B cell (primary cell): ENCODE data around the gene MTERF4. TPM values are rescaled to one million over a fixed set of nuclear protein-coding genes. Genes with fewer than 3 reads are reported as not detected.

ENCODE experiments used
- ATAC-seq: fragments of 200-7000 bp; cut with Tn5 transposase; one replicate; pipeline ENCODE4 v1.10.0; 2021; ENCODE audit warnings: low read depth, mild to moderate bottlenecking, moderate number of reproducible peaks, moderate library complexity
- CTCF ChIA-PET: fragments of 350-600 bp; sonication (Branson Sonifier 250); formaldehyde crosslinking; loops from one replicate; lab custom pipeline; 2021; ENCODE audit warnings: antibody characterized with exemption, inconsistent platforms; lab: Charles Lee
- POLR2A ChIA-PET: fragments of 350-600 bp; sonication (Branson Sonifier 250); formaldehyde crosslinking; loops from one replicate; lab custom pipeline; 2021; ENCODE audit warnings: antibody characterized with exemption; lab: Charles Lee
- DNase-seq: peaks from one replicate; pipeline ENCODE4 v3.0.0; 2013
- H2AFZ ChIP-seq: 2 replicates; pipeline ENCODE4 v1.6.1; 2012; ENCODE audit warnings: mild to moderate bottlenecking, low read depth, low read length; ENCODE audit not compliant: insufficient read depth, poor library complexity, severe bottlenecking
- H3K27ac ChIP-seq, 2 donors: 1 replicate in 1 of 2; 2 replicates in 1 of 2; pipeline ENCODE4 v1.5.1; 2012 to 2013; ENCODE audit warnings: low read length in 2 of 2, mild to moderate bottlenecking in 2 of 2, moderate library complexity in 1 of 2
- H3K27me3 ChIP-seq, 4 experiments: fragments of 200-600 bp in 1 of 4; sonication (generic) in 1 of 4; replicated peaks in 1 of 4; 1 replicate in 2 of 4; 2 replicates in 2 of 4; pipeline versions ENCODE4 v1.6.1 to v1.7.0; 2013 to 2016; ENCODE audit warnings: low read length in 3 of 4, mild to moderate bottlenecking in 2 of 4, mixed read lengths in 1 of 4, moderate library complexity in 1 of 4; ENCODE audit not compliant: insufficient read depth in 4 of 4, control insufficient read depth in 3 of 4; ENCODE audit errors: control extremely low read depth in 1 of 4
- H3K36me3 ChIP-seq, 2 experiments: replicated peaks in 1 of 2; 1 replicate in 1 of 2; 2 replicates in 1 of 2; pipeline versions ENCODE4 v1.6.1 to v1.7.1; 2013; ENCODE audit warnings: low read length in 1 of 2; ENCODE audit not compliant: insufficient read depth in 2 of 2, control insufficient read depth in 1 of 2; ENCODE audit errors: control extremely low read depth in 1 of 2, extremely low read depth in 1 of 2
- H3K4me1 ChIP-seq, 2 donors: fragments of 200-600 bp in 1 of 2; sonication (generic) in 1 of 2; 1 replicate in 1 of 2; 2 replicates in 1 of 2; pipeline versions ENCODE4 v1.5.1 to v1.6.1; 2013 to 2017; ENCODE audit warnings: low read length in 2 of 2; ENCODE audit not compliant: control insufficient read depth in 2 of 2, insufficient read depth in 2 of 2
- H3K4me2 ChIP-seq: replicated peaks from 2 replicates; pipeline ENCODE3; 2012; ENCODE audit warnings: mild to moderate bottlenecking, low read depth, low read length; ENCODE audit not compliant: poor library complexity, severe bottlenecking
- H3K4me3 ChIP-seq, 5 experiments: fragments of 200-600 bp in 1 of 5; sonication (generic) in 1 of 5; 1 replicate in 3 of 5; 2 replicates in 2 of 5; pipeline versions ENCODE4 v1.5.1 to v1.7.0; 2011 to 2016; ENCODE audit warnings: low read length in 4 of 5, mild to moderate bottlenecking in 4 of 5, low read depth in 2 of 5, control low read depth in 1 of 5, moderate library complexity in 1 of 5; ENCODE audit not compliant: insufficient read depth in 1 of 5; ENCODE audit errors: control extremely low read depth in 1 of 5, extremely low read depth in 1 of 5
- H3K79me2 ChIP-seq: fragments of 200-600 bp; sonication (generic); one replicate; pipeline ENCODE4 v1.6.0; 2016; ENCODE audit warnings: low read length; ENCODE audit not compliant: control insufficient read depth, insufficient read depth
- H3K9ac ChIP-seq: fragments of 200-600 bp; sonication (generic); 2 replicates; pipeline ENCODE4 v1.6.1; 2017; ENCODE audit warnings: mild to moderate bottlenecking, low read length, moderate library complexity
- H3K9me3 ChIP-seq, 3 donors: one replicate each; pipeline versions ENCODE4 v1.6.1 to v1.7.1; 2013; ENCODE audit warnings: low read length in 2 of 3; ENCODE audit not compliant: control insufficient read depth in 2 of 3, insufficient read depth in 1 of 3; ENCODE audit errors: control extremely low read depth in 1 of 3
- H4K20me1 ChIP-seq: 2 replicates; pipeline ENCODE4 v1.6.0; 2012; ENCODE audit warnings: mild to moderate bottlenecking, low read length; ENCODE audit not compliant: insufficient read depth, control insufficient read depth, poor library complexity, severe bottlenecking
- H3K27ac Mint-ChIP-seq: one replicate; pipeline ENCODE4 v1.8.0; 2021; ENCODE audit warnings: mixed read lengths
- H3K27me3 Mint-ChIP-seq: one replicate; pipeline ENCODE4 v1.8.0; 2021; ENCODE audit warnings: mixed read lengths
- H3K4me1 Mint-ChIP-seq: one replicate; pipeline ENCODE4 v1.8.0; 2021; ENCODE audit warnings: mixed read lengths
- H3K4me3 Mint-ChIP-seq: one replicate; pipeline ENCODE4 v1.8.0; 2021; ENCODE audit warnings: mixed read lengths
- H3K9me3 Mint-ChIP-seq: one replicate; pipeline ENCODE4 v1.8.0; 2022; ENCODE audit warnings: mixed read lengths; ENCODE audit not compliant: insufficient read depth
- EZH2 ChIP-seq: IDR thresholded peaks from 2 replicates; pipeline ENCODE4 v1.6.1; 2012; ENCODE audit warnings: borderline replicate concordance, low read depth, mild to moderate bottlenecking, moderate library complexity, low read length; ENCODE audit not compliant: insufficient read depth, poor library complexity, severe bottlenecking
- WGBS: methylation state at CpG from one replicate; pipeline ENCODE4 v1.1.5; 2013; ENCODE audit warnings: missing lambda C conversion rate; ENCODE audit not compliant: insufficient coverage; 5-methylcytosine and 5-hydroxymethylcytosine counted together
- intact Hi-C: fragments of 100-400 bp; cut with micrococcal nuclease; formaldehyde crosslinking; loops from one replicate; pipeline ENCODE4 v1.10.0; 2022
- polyA plus RNA-seq: library from polyadenylated mRNA; depleted of rRNA; stranded (reverse); fragments of >200 nt; gene quantifications from 2 replicates; pipeline ENCODE4 v1.2.3, GENCODE V29; 2012
- total RNA-seq, 2 donors: library from RNA; stranded (reverse); fragments of 120-200 nt in 1 of 2; gene quantifications; 1 replicate in 1 of 2; 2 replicates in 1 of 2; pipeline versions ENCODE4 v1.2.3 to v1.2.4, GENCODE V29; 2013 to 2022
- TF ChIP-seq, protein P1 (sequence below): fragments of 200-600 bp; IDR thresholded peaks from one replicate; pipeline ENCODE4 v1.8.0; 2022; ENCODE audit warnings: antibody characterized with exemption, mild to moderate bottlenecking

MTERF4 gene
- total and polyA plus RNA-seq, 2 donors (not counting 1 experiment from before 2014, with no cell fraction given) = 88.7 to 153 TPM

DNA sequence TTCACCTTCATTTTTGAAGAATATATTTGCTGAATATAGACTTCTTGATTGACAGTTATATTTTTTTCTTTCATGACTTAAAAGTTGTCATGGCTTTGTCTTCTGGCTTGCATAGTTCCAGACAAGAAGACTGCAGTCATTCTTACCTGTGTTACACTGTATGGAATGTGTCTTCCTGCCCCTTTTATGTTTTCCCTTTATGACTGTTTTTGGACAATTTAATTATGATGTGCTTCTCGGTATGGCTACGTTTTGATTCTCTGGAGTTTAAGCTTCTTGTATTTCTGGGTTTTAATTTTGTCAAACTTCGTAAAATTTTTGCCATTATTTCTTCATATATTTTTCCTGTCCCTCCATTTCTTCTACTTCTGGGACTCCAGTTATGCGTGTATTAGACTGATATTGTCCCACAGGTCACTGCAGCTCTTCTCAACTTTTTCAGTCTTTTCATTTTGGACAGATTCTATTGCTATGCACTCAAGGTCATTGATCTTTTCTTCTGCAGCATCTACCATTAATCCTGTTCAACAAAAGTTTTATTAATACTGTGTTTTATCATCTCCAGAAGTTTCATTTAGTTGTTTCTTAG, 17.1 kb downstream of the MTERF4 start:
- Mint-ChIP-seq H3K4me3 (no peak overlapping the region), H3K27ac (no peak overlapping the region), H3K27me3 (no peaks in the 10 kb centered on the region), H3K4me1 (peaks cover 18% of the 10 kb centered on the region), H3K9me3 (peaks cover 4% of the 10 kb centered on the region)
- H3K4me2 ChIP-seq = no peak overlapping the region
- no peak overlapping the region for H3K27ac ChIP-seq
- WGBS = 95% methylated on average over 2 of the region's 4 CpGs
- H3K27me3 ChIP-seq = no peaks in the 10 kb centered on the region
- no peak for TF ChIP-seq EZH2
- H2AFZ ChIP-seq = no peak overlapping the region
- ChIA-PET POLR2A (no interaction called here), CTCF (interaction anchor here (0.9 kb wide), 1 partner anchor 11 kb away, joined by 3 read pairs; no protein-coding TSS in a partner anchor)
- H3K4me3 ChIP-seq = no peak overlapping the region
- no peak overlapping the region for H3K9ac ChIP-seq
- H3K79me2 ChIP-seq = no peaks in the 10 kb centered on the region
- DNase-seq (no peak), ATAC-seq (no peak)
- peaks cover 4 to 8% of the 10 kb centered on the region in 2 donors for H3K4me1 ChIP-seq
- H4K20me1 ChIP-seq = peaks cover 4% of the 10 kb centered on the region
- intact Hi-C loops = no loop called here
- H3K36me3 ChIP-seq = peaks cover 0 to 39% of the 10 kb centered on the region in 2 experiments
- no peaks in the 10 kb centered on the region for H3K9me3 ChIP-seq

DNA sequence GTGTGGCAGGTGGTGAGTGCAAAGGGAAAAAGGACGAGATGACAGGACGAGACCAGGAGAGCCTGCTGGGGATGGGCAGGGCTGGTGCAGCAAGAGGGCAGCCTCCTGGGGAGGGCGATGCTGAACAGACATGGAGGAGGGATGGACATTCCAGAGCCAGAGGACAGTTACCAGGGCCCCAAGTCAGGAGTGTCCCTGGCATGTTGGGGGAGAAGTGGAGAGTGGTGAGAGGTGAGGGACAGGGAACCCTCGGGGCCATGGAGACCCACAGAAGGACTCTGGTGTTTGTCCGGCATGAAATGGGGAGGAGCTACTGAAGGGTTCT, 19.0 kb downstream of the MTERF4 start:
- WGBS = 97% methylated on average over 5 of the region's 5 CpGs
- ATAC-seq = no peak

More for the DNA sequence above, 19.0 kb downstream of the MTERF4 start:
- Histone ChIP-seq H3K79me2 (no peaks in the 10 kb centered on the region), H4K20me1 (no peaks in the 10 kb centered on the region), H3K9me3 (no peaks in the 10 kb centered on the region), H3K27ac (no peak overlapping the region), H2AFZ (no peak overlapping the region), H3K4me2 (no peak overlapping the region), H3K27me3 (no peaks in the 10 kb centered on the region), H3K4me1 (peaks cover 0 to 3% of the 10 kb centered on the region in 2 donors), H3K9ac (no peak overlapping the region), H3K4me3 (no peak overlapping the region), H3K36me3 (peaks cover 0 to 20% of the 10 kb centered on the region in 2 experiments)
- ChIA-PET CTCF (no interaction called here), POLR2A (interaction anchor here (0.7 kb wide), 1 partner anchor 10 kb away, joined by 3 read pairs; no protein-coding TSS in a partner anchor)
- peak overlapping the region; percentile 62 for H3K27ac Mint-ChIP-seq
- intact Hi-C loops = no loop called here
- H3K4me3 Mint-ChIP-seq = no peak overlapping the region
- no peak for DNase-seq
- peaks cover 4% of the 10 kb centered on the region for H3K9me3 Mint-ChIP-seq
- H3K4me1 Mint-ChIP-seq = peaks cover 10% of the 10 kb centered on the region
- H3K27me3 Mint-ChIP-seq = no peaks in the 10 kb centered on the region
- TF ChIP-seq EZH2 = no peak
- TF ChIP-seq, protein P1, sequence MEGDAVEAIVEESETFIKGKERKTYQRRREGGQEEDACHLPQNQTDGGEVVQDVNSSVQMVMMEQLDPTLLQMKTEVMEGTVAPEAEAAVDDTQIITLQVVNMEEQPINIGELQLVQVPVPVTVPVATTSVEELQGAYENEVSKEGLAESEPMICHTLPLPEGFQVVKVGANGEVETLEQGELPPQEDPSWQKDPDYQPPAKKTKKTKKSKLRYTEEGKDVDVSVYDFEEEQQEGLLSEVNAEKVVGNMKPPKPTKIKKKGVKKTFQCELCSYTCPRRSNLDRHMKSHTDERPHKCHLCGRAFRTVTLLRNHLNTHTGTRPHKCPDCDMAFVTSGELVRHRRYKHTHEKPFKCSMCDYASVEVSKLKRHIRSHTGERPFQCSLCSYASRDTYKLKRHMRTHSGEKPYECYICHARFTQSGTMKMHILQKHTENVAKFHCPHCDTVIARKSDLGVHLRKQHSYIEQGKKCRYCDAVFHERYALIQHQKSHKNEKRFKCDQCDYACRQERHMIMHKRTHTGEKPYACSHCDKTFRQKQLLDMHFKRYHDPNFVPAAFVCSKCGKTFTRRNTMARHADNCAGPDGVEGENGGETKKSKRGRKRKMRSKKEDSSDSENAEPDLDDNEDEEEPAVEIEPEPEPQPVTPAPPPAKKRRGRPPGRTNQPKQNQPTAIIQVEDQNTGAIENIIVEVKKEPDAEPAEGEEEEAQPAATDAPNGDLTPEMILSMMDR = no peak
